IMR-90 (cell line): ENCODE measurements around the gene HCFC1R1. TPM values are rescaled to one million over a fixed set of nuclear protein-coding genes. Genes with fewer than 3 reads are reported as not detected.

Source experiments
- ATAC-seq: fragments of 200-7000 bp; cut with Tn5 transposase; 2 replicates; pipeline ENCODE4 v1.9.1; 2020; ENCODE audit warnings: low read depth, mild to moderate bottlenecking, moderate library complexity
- BruUV-seq: library from RNA; stranded (reverse); fragments of 400-500 nt; replicated peaks from 2 replicates; lab custom pipeline; 2021; lab: Mats Ljungman, UMichigan
- CTCF ChIA-PET: fragments of 300-600 bp; formaldehyde crosslinking; extraction: SDS; loops from one replicate; lab custom pipeline; 2021; ENCODE audit warnings: antibody characterized with exemption; lab: Yijun Ruan, JAX
- POLR2A ChIA-PET: fragments of 300-600 bp; sonication (Branson Sonifier 250); formaldehyde crosslinking; loops from one replicate; lab custom pipeline; 2022; ENCODE audit warnings: antibody characterized with exemption; ENCODE audit not compliant: unreplicated experiment; lab: Charles Lee
- DNase-seq: peaks from one replicate; pipeline ENCODE4 v3.0.0; 2013
- H2AFZ ChIP-seq: replicated peaks from 2 replicates; pipeline ENCODE3; 2013; ENCODE audit warnings: low read length, mild to moderate bottlenecking; ENCODE audit not compliant: poor library complexity
- H2AK5ac ChIP-seq: 2 replicates; pipeline ENCODE4 v1.6.1; 2013; ENCODE audit warnings: low read depth, low read length, inconsistent platforms
- H2AK9ac ChIP-seq: replicated peaks from 2 replicates; pipeline ENCODE3; 2013; ENCODE audit warnings: mild to moderate bottlenecking, low read depth, low read length, moderate library complexity; ENCODE audit not compliant: poor library complexity
- H2BK120ac ChIP-seq: 2 replicates; pipeline ENCODE4 v1.6.1; 2013; ENCODE audit warnings: low read depth, low read length, inconsistent platforms
- H2BK15ac ChIP-seq: 3 replicates; pipeline ENCODE4 v1.6.1; 2013; ENCODE audit warnings: low read depth, low read length, inconsistent platforms
- H2BK20ac ChIP-seq: 2 replicates; pipeline ENCODE4 v1.6.1; 2013; ENCODE audit warnings: low read depth, mild to moderate bottlenecking, inconsistent platforms, low read length, moderate library complexity
- H2BK5ac ChIP-seq: 2 replicates; pipeline ENCODE4 v1.6.1; 2013; ENCODE audit warnings: mild to moderate bottlenecking, low read depth, low read length, inconsistent platforms; ENCODE audit not compliant: poor library complexity, severe bottlenecking
- H3K14ac ChIP-seq: replicated peaks from 2 replicates; pipeline ENCODE4 v1.6.1; 2013; ENCODE audit warnings: low read depth, low read length, inconsistent platforms
- H3K18ac ChIP-seq: 2 replicates; pipeline ENCODE4 v1.6.1; 2013; ENCODE audit warnings: low read depth, low read length, control low read depth
- H3K23ac ChIP-seq: 2 replicates; pipeline ENCODE4 v1.6.1; 2013; ENCODE audit warnings: low read depth, low read length, inconsistent platforms
- H3K27ac ChIP-seq: 2 replicates; pipeline ENCODE4 v1.5.1; 2013; ENCODE audit warnings: mild to moderate bottlenecking, control low read depth, low read length; ENCODE audit not compliant: insufficient read depth
- H3K27me3 ChIP-seq: 2 replicates; pipeline ENCODE4 v1.6.1; 2013; ENCODE audit warnings: low read length; ENCODE audit not compliant: control insufficient read depth, insufficient read depth
- H3K36me3 ChIP-seq: 2 replicates; pipeline ENCODE4 v1.6.1; 2013; ENCODE audit warnings: low read length, mixed read lengths; ENCODE audit not compliant: control insufficient read depth, insufficient read depth
- H3K4ac ChIP-seq: 2 replicates; pipeline ENCODE4 v1.6.1; 2013; ENCODE audit warnings: low read depth, low read length, inconsistent platforms
- H3K4me1 ChIP-seq: 2 replicates; pipeline ENCODE4 v1.6.1; 2013; ENCODE audit warnings: low read length, mixed read lengths; ENCODE audit not compliant: control insufficient read depth, insufficient read depth
- H3K4me2 ChIP-seq: 2 replicates; pipeline ENCODE4 v1.6.1; 2013; ENCODE audit warnings: low read depth, mild to moderate bottlenecking, control low read depth, low read length, moderate library complexity
- H3K4me3 ChIP-seq: 2 replicates; pipeline ENCODE4 v1.5.1; 2013; ENCODE audit warnings: low read depth, mild to moderate bottlenecking, control low read depth, low read length, moderate library complexity; ENCODE audit not compliant: insufficient read depth
- H3K56ac ChIP-seq: 2 replicates; pipeline ENCODE4 v1.6.1; 2013; ENCODE audit warnings: low read length, inconsistent platforms; ENCODE audit not compliant: insufficient read depth; ENCODE audit errors: extremely low read depth
- H3K79me1 ChIP-seq, 2 experiments: 2 replicates each; pipeline ENCODE4 v1.6.1; 2013; ENCODE audit warnings: low read length in 2 of 2, inconsistent platforms in 1 of 2, low read depth in 1 of 2
- H3K9ac ChIP-seq: 2 replicates; pipeline ENCODE4 v1.6.1; 2013; ENCODE audit warnings: low read depth, low read length, control low read depth
- H3K9me1 ChIP-seq: 2 replicates; pipeline ENCODE4 v1.6.1; 2013; ENCODE audit warnings: low read length, inconsistent platforms; ENCODE audit not compliant: insufficient read depth
- H3K9me3 ChIP-seq: 2 replicates; pipeline ENCODE4 v1.6.1; 2013; ENCODE audit warnings: low read length; ENCODE audit not compliant: control insufficient read depth, insufficient read depth
- H4K20me1 ChIP-seq: 2 replicates; pipeline ENCODE4 v1.6.1; 2013; ENCODE audit warnings: low read length, inconsistent platforms; ENCODE audit not compliant: insufficient read depth
- H4K5ac ChIP-seq: 2 replicates; pipeline ENCODE4 v1.6.1; 2013; ENCODE audit warnings: mild to moderate bottlenecking, low read depth, low read length, control low read depth
- H4K8ac ChIP-seq, 2 experiments: 2 replicates each; pipeline ENCODE4 v1.6.1; 2013; ENCODE audit warnings: low read depth in 2 of 2, low read length in 2 of 2, control low read depth in 1 of 2, inconsistent platforms in 1 of 2
- H4K91ac ChIP-seq: 2 replicates; pipeline ENCODE4 v1.6.1; 2013; ENCODE audit warnings: low read depth, low read length, inconsistent platforms; ENCODE audit not compliant: insufficient read depth
- CHD1 ChIP-seq: IDR thresholded peaks from 2 replicates; pipeline ENCODE4 v1.6.1; 2012; ENCODE audit warnings: low read depth, low read length, improper control_type of control experiment
- CTCF ChIP-seq: conservative IDR thresholded peaks from 2 replicates; pipeline ENCODE4 v1.5.1; 2012; ENCODE audit warnings: mild to moderate bottlenecking, low read depth, low read length, improper control_type of control experiment
- MAZ ChIP-seq: IDR thresholded peaks from 2 replicates; pipeline ENCODE4 v1.6.1; 2012; ENCODE audit warnings: low read depth, mild to moderate bottlenecking, low read length, improper control_type of control experiment, moderate library complexity, borderline replicate concordance
- POLR2A ChIP-seq: IDR thresholded peaks from 2 replicates; pipeline ENCODE4 v1.6.1; 2012; ENCODE audit warnings: mild to moderate bottlenecking, low read depth, low read length
- RAD21 ChIP-seq: IDR thresholded peaks from 2 replicates; pipeline ENCODE4 v1.6.1; 2012; ENCODE audit warnings: low read length, improper control_type of control experiment
- SMC3 ChIP-seq: fragments of 150-350 bp; IDR thresholded peaks from 2 replicates; pipeline ENCODE4 v1.6.1; 2016; ENCODE audit warnings: low read depth, mild to moderate bottlenecking, antibody characterized with exemption, low read length, moderate library complexity
- WGBS, 2 experiments: methylation state at CpG; one replicate each; pipeline versions ENCODE4 v1.1.5 to v1.1.7; 2013; ENCODE audit warnings: missing lambda C conversion rate in 2 of 2; ENCODE audit not compliant: insufficient read length in 1 of 2; ENCODE audit errors: extremely low coverage in 2 of 2; 5-methylcytosine and 5-hydroxymethylcytosine counted together
- dilution Hi-C: fragments of 300-500 bp; cut with HindIII; formaldehyde crosslinking; loops from one replicate; pipeline ENCODE4 v1.14.3; 2018; ENCODE audit warnings: low sequenced_read_pairs; ENCODE audit not compliant: unreplicated experiment
- in situ Hi-C: fragments of 300-500 bp; cut with MboI; formaldehyde crosslinking; loops from 3 replicates; pipeline ENCODE4 v1.14.3; 2019; ENCODE audit warnings: low sequenced_read_pairs, inconsistent platforms, mixed read lengths
- intact Hi-C: fragments of 100-400 bp; cut with micrococcal nuclease; formaldehyde crosslinking; loops from 2 replicates; pipeline ENCODE4 v1.10.0; 2022
- polyA plus RNA-seq, 3 experiments: library from polyadenylated mRNA; depleted of rRNA; stranded (reverse); fragments of >200 nt; gene quantifications; 2 replicates each; pipeline ENCODE4 v1.2.3, GENCODE V29; 2012; ENCODE audit warnings: low replicate concordance in 1 of 3
- total RNA-seq: library from RNA; depleted of rRNA; stranded (reverse); fragments of >200 nt; gene quantifications from 2 replicates; pipeline ENCODE4 v1.2.3, GENCODE V29; 2012

HCFC1R1 gene
- total and polyA plus RNA-seq, 2 of the 4 experiments (the other 2 are of a cell fraction), result 7.2 to 57.9 TPM

GRCh38 chr16:3045758-3046640 is 22.3 kb upstream of the HCFC1R1 start, which contains the start of gene MMP25:
MMP25 (plus strand) TSS chr16:3046561; CDS start chr16:3046918, 357 bp downstream.
- Histone ChIP-seq H4K20me1 (no peaks in the 10 kb centered on the region), H2BK20ac (no peak within 1 kb of the TSS), H4K5ac (no peak within 1 kb of the TSS), H3K18ac (no peak within 1 kb of the TSS), H2AFZ (peak within 1 kb of the TSS; percentile 88), H3K9me3 (no peaks in the 10 kb centered on the region; the same call in 1 of the 2 replicates), H3K4me2 (peak within 1 kb of the TSS; percentile 92), H3K4me3 (peak within 1 kb of the TSS; percentile 46), H2AK5ac (no peak within 1 kb of the TSS), H2AK9ac (peak within 1 kb of the TSS; percentile 55), H3K79me1 (no peaks in the 10 kb centered on the region), H3K9ac (no peak within 1 kb of the TSS), H3K9me1 (no peaks in the 10 kb centered on the region), H3K27ac (no peak within 1 kb of the TSS), H3K27me3 (peaks cover 70% of the 10 kb centered on the region), H2BK5ac (no peak within 1 kb of the TSS), H3K56ac (no peak within 1 kb of the TSS), H4K8ac (no peak within 1 kb of the TSS), H3K23ac (no peak within 1 kb of the TSS), H2BK15ac (no peak within 1 kb of the TSS), H3K4ac (no peak within 1 kb of the TSS), H3K14ac (no peak within 1 kb of the TSS), H3K4me1 (no peaks in the 10 kb centered on the region; the same call in 1 of the 2 replicates), H4K91ac (no peak within 1 kb of the TSS), H3K36me3 (no peaks in the 10 kb centered on the region), H2BK120ac (no peak within 1 kb of the TSS)
- BruUV-seq, result no TSS peak
- POLR2A ChIA-PET, result interaction anchor here (0.7 kb wide), 1 partner anchor 94 kb away, joined by 3 read pairs; no protein-coding TSS in a partner anchor
- DNase-seq (no peak), ATAC-seq (peak; percentile 54)
- no peak for TF ChIP-seq RAD21
- TF ChIP-seq CHD1, result no peak
- no peak for TF ChIP-seq CTCF
- no peak for TF ChIP-seq SMC3
- TF ChIP-seq MAZ, result no peak
- no peak for TF ChIP-seq POLR2A
- 3% methylated on average over 43 of the region's 86 CpGs; no CpG with 5 or more reads in 1 of the 2 experiments for WGBS, 2 experiments
- dilution Hi-C loops (no loop called here), in situ Hi-C loops (no loop called here), intact Hi-C loops (no loop called here)
- CTCF ChIA-PET, result interaction anchor here (0.6 to 1.5 kb wide), 4 partner anchors 13 to 18 kb away, joined by 3 to 8 read pairs (median 5); no protein-coding TSS in a partner anchor
